Testis (tissue), 2 donors: ENCODE data around the gene SCO2.

ENCODE experiments used
- CTCF ChIP-seq, 3 experiments: fragments of 450-650 bp in 2 of 3; fragments of 200-600 bp in 1 of 3; sonication (generic) in 1 of 3; IDR thresholded peaks; one replicate each; pipeline ENCODE4 v1.5.1; 2016 to 2019; ENCODE audit warnings: antibody characterized with exemption in 3 of 3, mild to moderate bottlenecking in 2 of 3, moderate library complexity in 1 of 3
- POLR2A ChIP-seq: fragments of 450-650 bp; IDR thresholded peaks from one replicate; pipeline ENCODE4 v1.6.1; 2017; ENCODE audit warnings: antibody characterized with exemption, mild to moderate bottlenecking, moderate library complexity

GRCh38 chr22:50525858-50526107, 385 bp upstream of the SCO2 start:
- TF ChIP-seq CTCF (IDR thresholded peaks at IDR 0.05), result no peak
- TF ChIP-seq POLR2A, result no peak
